Stimulated activated effector memory CD8-positive, alpha-beta T cell treated with anti-CD3 and anti-CD28 coated beads, Interleukin-12 subunit alpha, Interleukin-12 subunit beta, amount 100 ng/mL, for 72 hours (primary cell): ENCODE data around the gene MEGF11.
"Not testable (repeated sequence)": the region's sequence is repeated elsewhere in the genome, so short reads cannot be mapped to it uniquely, and the experiment has no call there.

ENCODE experiments used
- ATAC-seq: fragments of 150-1000 bp; cut with Tn5 transposase; 2 replicates; pipeline ENCODE4 v1.10.0; 2021
- DNase-seq, 2 donors: peaks; one replicate each; pipeline ENCODE4 v3.0.0; 2021 to 2022; ENCODE audit warnings: low spot score in 2 of 2
- H3K27ac Mint-ChIP-seq: one replicate; pipeline ENCODE4 v1.8.0; 2022; ENCODE audit warnings: mild to moderate bottlenecking, mixed read lengths
- H3K36me3 Mint-ChIP-seq: one replicate; pipeline ENCODE4 v1.8.0; 2022; ENCODE audit warnings: mild to moderate bottlenecking, mixed read lengths
- H3K4me1 Mint-ChIP-seq: one replicate; pipeline ENCODE4 v1.8.0; 2022; ENCODE audit warnings: mixed read lengths
- H3K4me3 Mint-ChIP-seq: one replicate; pipeline ENCODE4 v1.8.0; 2022; ENCODE audit warnings: mild to moderate bottlenecking, mixed read lengths
- H3K9me3 Mint-ChIP-seq: one replicate; pipeline ENCODE4 v1.8.0; 2022; ENCODE audit warnings: mixed read lengths

The MEGF11 gene

DNA sequence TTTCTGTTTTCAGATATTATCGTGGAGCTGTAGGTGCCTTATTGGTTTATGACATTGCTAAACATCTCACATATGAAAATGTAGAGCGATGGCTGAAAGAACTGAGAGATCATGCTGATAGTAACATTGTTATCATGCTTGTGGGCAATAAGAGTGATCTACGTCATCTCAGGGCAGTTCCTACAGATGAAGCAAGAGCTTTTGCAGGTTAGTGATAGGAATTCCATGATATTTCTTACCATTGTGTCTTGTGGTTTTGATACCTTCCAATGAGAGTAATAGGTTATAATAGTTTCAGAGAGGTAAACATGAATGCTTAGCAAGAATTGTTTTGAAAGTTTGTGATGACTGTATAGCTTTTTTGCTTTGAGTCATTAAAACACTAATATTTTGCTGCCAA lies 375.8 kb downstream of the MEGF11 start:
- H3K27ac Mint-ChIP-seq = no peak overlapping the region
- ATAC-seq (peak; percentile 52), DNase-seq (no peak)
- peaks cover 14% of the 10 kb centered on the region for H3K4me1 Mint-ChIP-seq
- H3K36me3 Mint-ChIP-seq = peaks cover 94% of the 10 kb centered on the region
- no peaks in the 10 kb centered on the region for H3K9me3 Mint-ChIP-seq
- H3K4me3 Mint-ChIP-seq = no peak overlapping the region

DNA sequence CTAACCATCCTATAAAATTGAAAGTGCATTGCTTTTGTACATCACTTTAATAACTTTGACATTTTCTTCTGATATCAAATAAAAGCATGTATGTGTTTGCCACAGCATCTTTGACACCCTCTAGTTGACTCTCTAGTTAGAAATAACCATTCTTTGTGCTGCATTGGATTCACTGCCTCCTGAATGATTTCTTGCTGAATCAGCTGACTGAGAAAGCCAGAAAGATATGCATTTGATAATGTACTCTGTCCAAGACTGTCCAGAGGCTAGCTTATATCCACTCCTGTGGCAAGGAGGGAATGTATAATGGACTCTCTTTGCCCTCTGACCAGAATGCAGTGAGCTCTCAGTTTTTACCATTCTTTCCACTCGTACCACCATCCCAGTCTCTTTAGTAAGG lies 378.1 kb downstream of the MEGF11 start:
- H3K9me3 Mint-ChIP-seq = no peaks in the 10 kb centered on the region
- no peak overlapping the region for H3K27ac Mint-ChIP-seq
- ATAC-seq = no peak
- peaks cover 28% of the 10 kb centered on the region for H3K4me1 Mint-ChIP-seq
- no peak for DNase-seq
- no peak overlapping the region for H3K4me3 Mint-ChIP-seq
- H3K36me3 Mint-ChIP-seq = peaks cover 71% of the 10 kb centered on the region

DNA sequence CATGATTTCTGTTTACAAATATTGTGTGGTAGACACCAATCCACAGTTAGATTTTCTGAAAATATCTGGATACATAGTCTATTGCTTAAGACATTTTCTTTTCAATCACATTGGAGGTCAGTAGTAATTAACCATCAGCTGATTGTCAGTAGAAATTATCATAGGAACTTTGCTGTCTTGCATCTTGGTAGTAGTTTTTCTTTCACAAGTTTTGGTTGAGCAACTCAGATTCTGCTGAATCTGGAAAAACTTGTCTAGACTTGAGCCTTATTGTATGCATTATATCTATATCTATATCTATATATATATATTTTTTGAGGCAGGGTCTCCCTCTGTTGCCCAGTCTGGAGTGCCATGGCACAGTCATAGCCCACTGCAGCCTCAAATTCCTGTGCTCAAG lies 380.3 kb downstream of the MEGF11 start:
- peaks cover 48% of the 10 kb centered on the region for H3K4me1 Mint-ChIP-seq
- no peaks in the 10 kb centered on the region for H3K9me3 Mint-ChIP-seq
- ATAC-seq (no peak), DNase-seq (no peak)
- peaks cover 71% of the 10 kb centered on the region for H3K36me3 Mint-ChIP-seq
- H3K4me3 Mint-ChIP-seq = no peak overlapping the region
- no peak overlapping the region for H3K27ac Mint-ChIP-seq

DNA sequence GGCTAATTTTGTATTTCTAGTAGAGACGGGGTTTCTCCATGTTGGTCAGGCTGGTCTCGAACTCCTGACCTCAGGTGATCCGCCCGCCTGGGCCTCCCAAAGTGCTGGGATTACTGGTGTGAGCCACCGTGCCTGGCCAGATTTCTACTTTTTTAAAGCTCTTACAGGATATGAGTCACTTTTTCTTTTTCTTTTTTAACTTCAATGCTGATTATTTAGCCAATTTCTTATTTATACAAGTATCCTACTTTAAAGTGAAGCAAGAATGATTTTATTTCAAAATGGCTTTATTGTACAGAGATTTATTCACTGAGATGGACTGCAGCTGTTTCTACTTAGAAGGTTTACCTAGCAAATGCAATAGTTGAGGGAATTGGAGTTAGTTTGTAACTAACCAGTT lies 381.0 kb downstream of the MEGF11 start:
- Mint-ChIP-seq H3K4me3 (peak overlapping the region; percentile 24), H3K4me1 (peaks cover 45% of the 10 kb centered on the region), H3K36me3 (peaks cover 66% of the 10 kb centered on the region)
- not testable (repeated sequence) for ATAC-seq, H3K27ac Mint-ChIP-seq, H3K9me3 Mint-ChIP-seq, DNase-seq

DNA sequence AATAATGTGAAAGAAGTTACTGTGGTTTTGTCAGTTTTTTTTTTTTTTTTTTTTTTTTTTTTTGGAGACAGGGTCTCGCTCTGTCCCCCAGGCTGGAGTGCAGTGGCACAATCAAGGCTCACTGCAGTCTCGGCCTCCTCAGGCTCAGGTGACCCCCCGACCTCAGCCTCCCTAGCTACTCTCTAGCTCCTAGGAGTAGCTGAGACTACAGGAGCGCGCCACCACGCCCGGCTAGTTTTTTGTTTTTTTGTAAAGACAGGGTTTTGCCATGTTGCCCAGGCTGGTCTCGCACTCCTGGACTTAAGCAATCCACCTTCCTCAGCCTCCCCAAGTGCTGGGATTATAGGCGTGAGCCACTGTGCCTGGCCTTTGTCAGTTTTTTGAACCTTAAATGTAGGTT lies 381.7 kb downstream of the MEGF11 start:
- not testable (repeated sequence) for DNase-seq, H3K27ac Mint-ChIP-seq, ATAC-seq, H3K4me3 Mint-ChIP-seq, H3K9me3 Mint-ChIP-seq
- H3K4me1 Mint-ChIP-seq = peaks cover 38% of the 10 kb centered on the region
- peaks cover 59% of the 10 kb centered on the region for H3K36me3 Mint-ChIP-seq

DNA sequence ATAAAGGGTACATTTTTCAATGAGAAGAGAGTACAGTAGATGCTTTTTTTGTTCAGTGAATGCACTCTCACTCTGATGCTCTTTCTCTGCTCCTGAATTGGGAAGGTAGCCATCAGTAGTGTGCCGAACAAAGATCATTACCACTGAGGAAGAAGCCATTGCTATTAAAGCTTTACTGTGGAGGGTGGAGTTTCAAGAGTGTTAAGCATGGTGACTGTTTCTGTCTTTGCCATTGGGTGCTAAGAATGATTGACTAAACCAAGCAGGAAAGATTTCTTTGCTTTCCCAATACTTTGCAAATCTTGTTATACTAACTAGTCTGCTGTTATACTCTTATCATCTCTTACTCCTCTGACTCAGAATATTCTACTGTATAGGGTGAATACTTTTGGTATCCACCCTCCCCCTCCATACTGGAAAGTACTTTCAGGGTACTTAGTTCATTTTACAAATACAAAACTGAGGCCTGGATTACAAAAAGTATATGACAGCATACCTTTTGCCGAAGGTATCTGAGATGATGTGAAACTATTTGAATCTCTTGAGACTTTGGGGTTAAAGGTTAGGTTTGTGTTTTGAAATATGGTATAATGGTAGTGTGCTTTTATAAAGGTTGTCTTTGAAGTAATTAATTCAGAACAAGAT lies 382.5 kb downstream of the MEGF11 start:
- H3K36me3 Mint-ChIP-seq = peaks cover 50% of the 10 kb centered on the region
- peak overlapping the region; percentile 100 for H3K27ac Mint-ChIP-seq
- H3K4me3 Mint-ChIP-seq = peak overlapping the region; percentile 99
- ATAC-seq (peak; percentile 1), DNase-seq (no peak)
- H3K4me1 Mint-ChIP-seq = peaks cover 38% of the 10 kb centered on the region
- H3K9me3 Mint-ChIP-seq = no peaks in the 10 kb centered on the region

DNA sequence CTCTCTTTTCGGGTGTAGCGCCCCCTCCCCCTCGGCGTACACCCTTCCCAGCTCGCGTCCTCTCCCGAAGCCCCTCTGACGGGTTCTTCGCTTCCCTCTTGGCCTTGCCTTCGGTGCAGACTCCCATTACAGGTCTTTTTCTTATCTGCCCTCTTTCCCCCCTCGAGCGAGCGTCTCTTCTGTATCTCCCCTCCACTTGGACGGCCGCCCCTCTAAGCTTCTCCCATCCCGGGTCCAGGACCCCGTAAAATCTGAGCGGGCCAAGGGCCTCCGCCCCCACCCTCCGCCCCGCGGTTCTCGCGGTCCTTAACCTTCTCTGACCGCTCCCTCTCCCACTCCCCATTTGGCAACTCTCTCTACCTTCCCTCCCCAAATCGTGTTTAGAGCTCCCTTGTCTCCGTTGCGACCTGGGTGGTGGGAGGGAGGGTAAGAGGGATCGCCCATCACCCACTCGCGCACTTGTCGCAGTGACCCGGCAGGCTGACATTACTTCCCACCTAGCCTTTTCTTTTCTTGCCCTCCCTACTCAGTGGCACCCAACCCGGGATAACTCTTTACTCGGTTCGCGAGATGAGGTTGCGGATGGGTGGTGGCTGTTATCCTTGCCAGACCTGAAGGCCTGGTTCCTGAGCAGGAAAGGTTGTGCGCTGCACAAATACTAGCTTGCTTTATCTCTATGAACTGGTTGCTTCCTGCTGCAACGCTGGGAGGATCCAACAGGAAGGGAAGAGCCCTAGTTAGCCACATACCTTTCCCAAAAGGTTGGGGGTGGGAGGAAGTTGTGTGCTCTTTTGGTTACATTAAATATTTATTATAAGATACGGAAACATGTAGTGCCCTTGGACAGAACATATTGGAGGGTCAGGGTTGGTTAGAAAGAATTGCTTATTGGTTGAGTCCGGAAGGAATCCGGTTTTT lies 383.3 kb downstream of the MEGF11 start:
- Mint-ChIP-seq H3K9me3 (no peaks in the 10 kb centered on the region), H3K4me1 (peaks cover 38% of the 10 kb centered on the region), H3K27ac (peak overlapping the region; percentile 100), H3K36me3 (peaks cover 42% of the 10 kb centered on the region), H3K4me3 (peak overlapping the region; percentile 99)
- no peak for ATAC-seq
- DNase-seq = peak in 1 of 2 donors; percentile 65

DNA sequence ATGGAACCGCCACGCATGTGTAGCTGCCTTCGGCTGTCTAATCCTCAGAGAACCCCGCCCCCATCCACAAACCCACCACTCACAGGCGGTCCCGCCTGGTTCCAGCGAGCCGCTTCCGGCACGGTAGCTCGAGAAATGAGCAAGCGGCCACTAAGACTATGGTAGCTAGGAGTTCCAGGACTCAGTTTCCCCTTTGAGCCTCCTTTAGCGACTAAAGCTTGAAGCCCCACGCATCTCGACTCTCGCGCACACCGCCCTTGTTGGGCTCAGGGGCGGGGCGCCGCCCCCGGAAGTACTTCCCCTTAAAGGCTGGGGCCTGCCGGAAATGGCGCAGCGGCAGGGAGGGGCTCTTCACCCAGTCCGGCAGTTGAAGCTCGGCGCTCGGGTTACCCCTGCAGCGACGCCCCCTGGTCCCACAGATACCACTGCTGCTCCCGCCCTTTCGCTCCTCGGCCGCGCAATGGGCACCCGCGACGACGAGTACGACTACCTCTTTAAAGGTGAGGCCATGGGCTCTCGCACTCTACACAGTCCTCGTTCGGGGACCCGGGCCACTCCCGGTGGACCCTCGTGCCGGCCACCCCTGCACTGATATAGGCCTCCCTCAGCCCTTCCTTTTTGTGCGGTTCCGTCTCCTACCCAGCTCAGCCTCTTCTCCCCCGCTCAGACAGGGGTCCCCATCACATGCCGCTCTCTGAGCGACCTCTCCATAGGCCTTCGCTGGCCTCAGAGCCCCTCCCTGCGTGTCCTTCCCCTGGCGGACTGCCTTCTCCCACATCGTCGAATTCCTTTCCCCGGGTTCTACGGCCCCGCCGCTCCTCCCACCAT lies 384.2 kb downstream of the MEGF11 start, which contains the start of gene RAB11A:
TSS of gene RAB11A (plus strand) at position 366 of the 828 bp plus-strand sequence. CDS start at position 461, 95 bp downstream.
- Mint-ChIP-seq H3K4me3 (peak within 1 kb of the TSS; percentile 99), H3K36me3 (peaks cover 33% of the 10 kb centered on the region), H3K4me1 (peaks cover 38% of the 10 kb centered on the region), H3K27ac (peak within 1 kb of the TSS; percentile 100), H3K9me3 (no peaks in the 10 kb centered on the region)
- DNase-seq = peak; percentile 94 to 97
- ATAC-seq = peak; percentile 96

DNA sequence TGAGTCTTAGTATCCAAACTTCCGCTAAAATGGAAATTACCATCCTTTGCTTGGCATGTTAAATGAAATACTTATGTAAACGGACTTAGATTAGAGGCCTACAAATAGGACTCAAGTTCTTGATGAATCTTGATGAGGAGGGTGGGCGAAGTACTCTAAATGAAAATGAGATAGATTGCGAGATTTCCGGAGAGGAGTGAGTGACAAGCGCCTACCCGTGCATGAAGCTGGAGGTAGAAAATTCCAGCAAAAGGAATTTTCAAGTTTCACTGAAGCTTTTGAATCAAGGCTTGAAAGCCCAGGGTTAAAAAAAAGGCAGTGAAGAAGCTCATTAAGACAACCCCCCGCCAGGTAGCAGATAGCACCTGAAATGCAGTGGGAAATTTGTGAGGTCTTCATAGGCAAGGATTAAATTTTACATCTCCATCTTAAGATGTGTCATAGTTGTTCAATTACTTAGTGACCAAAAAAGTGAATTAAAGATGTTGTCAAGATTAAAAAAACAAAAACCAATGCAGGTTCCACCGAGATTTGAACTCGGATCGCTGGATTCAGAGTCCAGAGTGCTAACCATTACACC lies 384.9 kb downstream of the MEGF11 start:
- DNase-seq (no peak), ATAC-seq (no peak)
- H3K4me3 Mint-ChIP-seq = peak overlapping the region; percentile 99
- peaks cover 26% of the 10 kb centered on the region for H3K36me3 Mint-ChIP-seq
- H3K9me3 Mint-ChIP-seq = no peaks in the 10 kb centered on the region
- H3K4me1 Mint-ChIP-seq = peaks cover 38% of the 10 kb centered on the region
- H3K27ac Mint-ChIP-seq = peak overlapping the region; percentile 100

DNA sequence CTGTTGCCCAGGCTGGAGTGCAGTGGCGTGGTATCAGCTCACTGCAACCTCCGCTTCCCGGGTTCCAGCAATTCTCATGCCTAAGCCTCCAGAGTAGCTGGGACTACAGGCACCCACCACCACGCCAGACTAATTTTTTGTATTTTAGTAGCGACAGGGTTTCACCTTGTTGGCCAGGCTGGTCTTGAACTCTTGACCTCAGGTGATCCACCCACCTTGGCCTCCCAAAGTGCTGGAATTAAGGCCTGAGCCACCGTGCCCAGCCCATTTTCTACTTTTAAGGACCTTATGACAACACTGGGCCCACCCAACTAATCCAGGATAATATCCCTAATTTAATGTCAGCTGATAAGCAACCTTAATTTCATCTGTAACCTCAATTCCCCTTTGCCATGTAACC lies 385.6 kb downstream of the MEGF11 start:
- Mint-ChIP-seq H3K36me3 (peaks cover 24% of the 10 kb centered on the region), H3K4me1 (peaks cover 38% of the 10 kb centered on the region)
- ATAC-seq, DNase-seq, H3K4me3 Mint-ChIP-seq, H3K9me3 Mint-ChIP-seq, H3K27ac Mint-ChIP-seq: not testable (repeated sequence)

DNA sequence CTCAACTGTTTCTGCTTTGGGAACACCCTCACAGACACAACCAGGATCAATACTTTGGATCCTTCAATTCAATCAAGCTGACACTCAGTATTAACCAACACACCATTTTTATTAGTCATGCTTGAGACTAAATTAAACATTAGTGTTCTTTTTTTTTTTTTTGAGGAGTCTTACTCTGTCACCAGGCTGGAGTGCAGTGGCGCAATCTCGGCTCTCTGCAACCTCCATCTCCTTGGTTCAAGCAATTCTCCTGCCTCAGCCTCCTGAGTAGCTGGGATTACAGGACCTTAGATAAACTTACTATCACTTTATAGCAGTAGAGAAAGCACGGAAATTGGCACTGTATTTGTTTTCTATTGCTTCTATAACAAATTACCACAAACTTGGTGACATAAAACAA lies 386.3 kb downstream of the MEGF11 start:
- no peak for ATAC-seq
- Mint-ChIP-seq H3K9me3 (no peaks in the 10 kb centered on the region), H3K36me3 (peaks cover 24% of the 10 kb centered on the region), H3K27ac (no peak overlapping the region), H3K4me3 (no peak overlapping the region), H3K4me1 (peaks cover 37% of the 10 kb centered on the region)
- DNase-seq = no peak

DNA sequence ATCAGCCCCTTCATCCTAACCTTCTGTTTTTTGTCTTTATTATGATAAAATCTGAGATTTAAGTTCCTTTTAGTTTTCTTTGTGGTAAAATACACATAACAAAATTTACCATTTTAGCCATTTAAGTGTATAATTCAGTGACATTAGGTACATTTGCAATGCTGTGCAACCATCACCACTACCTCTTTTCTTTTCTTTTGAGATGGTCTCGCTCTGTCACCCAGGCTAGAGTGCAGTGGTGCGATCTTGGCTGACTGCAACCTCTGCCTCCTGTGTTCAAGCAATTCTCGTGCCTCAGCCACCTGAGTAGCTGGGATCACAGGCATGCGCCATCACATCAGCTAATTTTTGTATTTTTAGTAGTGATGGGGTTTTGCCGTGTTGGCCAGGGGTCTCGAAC lies 390.4 kb downstream of the MEGF11 start:
- H3K27ac Mint-ChIP-seq = no peak overlapping the region
- H3K9me3 Mint-ChIP-seq = no peaks in the 10 kb centered on the region
- no peak overlapping the region for H3K4me3 Mint-ChIP-seq
- peaks cover 17% of the 10 kb centered on the region for H3K4me1 Mint-ChIP-seq
- DNase-seq = no peak
- no peaks in the 10 kb centered on the region for H3K36me3 Mint-ChIP-seq
- no peak for ATAC-seq

DNA sequence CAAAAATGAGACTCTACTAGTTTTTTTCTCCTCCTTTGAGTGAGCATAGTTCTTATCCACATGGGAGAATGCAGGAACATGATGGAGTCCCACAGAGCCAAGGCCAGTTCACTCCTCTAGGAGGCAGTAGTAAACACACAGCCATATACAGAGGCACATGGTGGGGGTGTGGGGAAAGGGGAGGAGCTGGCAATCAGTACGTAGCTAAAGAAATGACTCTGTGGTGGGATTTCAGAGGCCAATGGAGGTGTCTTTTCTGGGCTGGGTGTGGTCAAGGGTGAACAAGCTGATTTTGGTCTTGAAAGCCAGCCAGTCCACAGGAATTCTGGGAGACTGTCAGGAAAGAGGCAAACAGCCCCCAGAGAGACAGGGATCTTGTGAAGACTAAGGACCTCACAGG lies 390.9 kb downstream of the MEGF11 start:
- Mint-ChIP-seq H3K4me3 (no peak overlapping the region), H3K4me1 (peaks cover 21% of the 10 kb centered on the region)
- DNase-seq = peak; percentile 22 to 76

DNA sequence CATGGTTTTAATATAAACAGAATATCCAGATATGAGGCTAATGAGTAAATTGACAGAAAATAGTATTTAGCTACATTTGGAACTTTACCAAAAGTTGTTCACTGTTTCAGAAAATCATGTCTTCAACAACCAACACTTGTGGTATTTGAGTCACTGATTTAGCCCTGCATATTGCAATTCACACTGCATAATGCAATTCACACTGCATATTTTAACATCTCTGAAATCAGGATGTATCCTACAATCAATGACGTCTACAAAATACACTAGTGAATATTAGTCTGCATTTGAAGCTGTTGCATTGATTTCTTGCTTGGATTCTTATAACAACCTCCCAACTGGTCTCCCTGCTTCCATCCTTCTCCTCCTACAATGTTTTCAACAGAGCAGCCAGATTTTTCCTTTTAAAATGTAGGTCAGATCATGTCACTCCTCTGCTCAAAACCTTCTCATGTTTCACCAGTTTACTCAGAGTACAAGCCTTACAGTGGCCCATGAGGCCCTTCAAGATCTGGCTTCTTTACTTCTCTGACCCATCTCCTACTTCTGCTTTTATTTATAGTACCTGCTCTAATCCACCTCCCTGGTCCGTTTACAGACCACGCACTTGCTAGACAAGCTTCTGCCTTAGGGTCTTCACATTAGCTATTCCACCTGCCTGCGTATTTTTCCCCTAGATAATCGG lies 395.7 kb downstream of the MEGF11 start:
- no peaks in the 10 kb centered on the region for H3K9me3 Mint-ChIP-seq
- ATAC-seq (peak; percentile 80), DNase-seq (no peak)
- H3K4me3 Mint-ChIP-seq = no peak overlapping the region
- peak overlapping the region; percentile 80 for H3K27ac Mint-ChIP-seq
- H3K4me1 Mint-ChIP-seq = peaks cover 25% of the 10 kb centered on the region
- no peaks in the 10 kb centered on the region for H3K36me3 Mint-ChIP-seq

More for the DNA sequence above, 390.9 kb downstream of the MEGF11 start:
- H3K27ac Mint-ChIP-seq = no peak overlapping the region
- ATAC-seq = peak; percentile 94
- no peaks in the 10 kb centered on the region for H3K36me3 Mint-ChIP-seq
- H3K9me3 Mint-ChIP-seq = no peaks in the 10 kb centered on the region
